ENCODE data around the gene RPS6KA4. TPM values are rescaled to one million over a fixed set of nuclear protein-coding genes. Genes with fewer than 3 reads are reported as not detected.

Gene RPS6KA4
- total RNA-seq, 1 donor: 35.8 TPM

GRCh38 chr11:64316672-64317324, 42.2 kb upstream of the RPS6KA4 start:
- H3K4me3 ChIP-seq (ENCODE audit: low read depth, low read length): peak overlapping the region; percentile 91
- DNase-seq (ENCODE audit: low read depth): no peak
- TF ChIP-seq, protein P1, sequence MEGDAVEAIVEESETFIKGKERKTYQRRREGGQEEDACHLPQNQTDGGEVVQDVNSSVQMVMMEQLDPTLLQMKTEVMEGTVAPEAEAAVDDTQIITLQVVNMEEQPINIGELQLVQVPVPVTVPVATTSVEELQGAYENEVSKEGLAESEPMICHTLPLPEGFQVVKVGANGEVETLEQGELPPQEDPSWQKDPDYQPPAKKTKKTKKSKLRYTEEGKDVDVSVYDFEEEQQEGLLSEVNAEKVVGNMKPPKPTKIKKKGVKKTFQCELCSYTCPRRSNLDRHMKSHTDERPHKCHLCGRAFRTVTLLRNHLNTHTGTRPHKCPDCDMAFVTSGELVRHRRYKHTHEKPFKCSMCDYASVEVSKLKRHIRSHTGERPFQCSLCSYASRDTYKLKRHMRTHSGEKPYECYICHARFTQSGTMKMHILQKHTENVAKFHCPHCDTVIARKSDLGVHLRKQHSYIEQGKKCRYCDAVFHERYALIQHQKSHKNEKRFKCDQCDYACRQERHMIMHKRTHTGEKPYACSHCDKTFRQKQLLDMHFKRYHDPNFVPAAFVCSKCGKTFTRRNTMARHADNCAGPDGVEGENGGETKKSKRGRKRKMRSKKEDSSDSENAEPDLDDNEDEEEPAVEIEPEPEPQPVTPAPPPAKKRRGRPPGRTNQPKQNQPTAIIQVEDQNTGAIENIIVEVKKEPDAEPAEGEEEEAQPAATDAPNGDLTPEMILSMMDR (IDR thresholded peaks at IDR 0.05; ENCODE audit: insufficient read depth, low read depth, low read length): no peak

GRCh38 chr11:64317325-64317960, 41.5 kb upstream of the RPS6KA4 start, which contains the start of gene TRMT112:
Gene TRMT112 (minus strand): TSS chr11:64317559. CDS start chr11:64317526, 33 bp downstream.
- TF ChIP-seq, protein P1 (IDR thresholded peaks at IDR 0.05; ENCODE audit: insufficient read depth, low read depth, low read length): no peak
- DNase-seq (ENCODE audit: low read depth): peak; percentile 97
- H3K4me3 ChIP-seq (ENCODE audit: low read depth, low read length): peak within 1 kb of the TSS; percentile 91

- peak within 1 kb of the TSS; percentile 91 for H3K4me3 ChIP-seq (ENCODE audit: low read depth, low read length)
- TF ChIP-seq, protein P1 (IDR thresholded peaks at IDR 0.05; ENCODE audit: insufficient read depth, low read depth, low read length): peak; percentile 25
- DNase-seq (ENCODE audit: low read depth): peak; percentile 97
Measured at GRCh38 chr11:64317961-64318765, 40.8 kb upstream of the RPS6KA4 start, which contains the start of gene PRDX5. Gene PRDX5 (plus strand): TSS chr11:64318121. CDS start chr11:64318216, 95 bp downstream.

GRCh38 chr11:64318766-64319761, 39.9 kb upstream of the RPS6KA4 start:
- TF ChIP-seq, protein P1 (IDR thresholded peaks at IDR 0.05; ENCODE audit: insufficient read depth, low read depth, low read length): no peak
- H3K4me3 ChIP-seq (ENCODE audit: low read depth, low read length): peak overlapping the region; percentile 91
- no peak for DNase-seq (ENCODE audit: low read depth)

DNA sequence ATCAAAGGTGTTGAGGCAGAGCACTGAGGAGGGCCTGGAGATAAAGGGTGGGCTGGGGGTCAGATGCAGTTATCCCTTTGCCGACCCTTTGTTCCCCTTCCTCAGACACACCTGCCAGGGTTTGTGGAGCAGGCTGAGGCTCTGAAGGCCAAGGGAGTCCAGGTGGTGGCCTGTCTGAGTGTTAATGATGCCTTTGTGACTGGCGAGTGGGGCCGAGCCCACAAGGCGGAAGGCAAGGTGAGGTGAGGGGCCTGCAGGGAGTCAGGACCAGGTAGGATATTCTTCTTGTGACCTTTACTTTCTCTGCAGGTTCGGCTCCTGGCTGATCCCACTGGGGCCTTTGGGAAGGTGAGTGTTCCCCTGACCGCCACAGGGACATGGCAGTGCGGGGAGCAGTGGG, 38.4 kb upstream of the RPS6KA4 start:
- no peak overlapping the region for H3K4me3 ChIP-seq (ENCODE audit: low read depth, low read length)
- TF ChIP-seq, protein P1 (IDR thresholded peaks at IDR 0.05; ENCODE audit: insufficient read depth, low read depth, low read length): no peak
- no peak for DNase-seq (ENCODE audit: low read depth)

- H3K4me3 ChIP-seq (ENCODE audit: low read depth, low read length): no peak overlapping the region
- TF ChIP-seq, protein P1 (IDR thresholded peaks at IDR 0.05; ENCODE audit: insufficient read depth, low read depth, low read length): no peak
- no peak for DNase-seq (ENCODE audit: low read depth)
Measured at GRCh38 chr11:64321026-64321425, 37.9 kb upstream of the RPS6KA4 start.
